Thyroid gland (tissue), 4 donors: ENCODE results near the gene ZNF804B.

Experiments
- CTCF ChIP-seq, 6 experiments: fragments of 200-600 bp in 3 of 6; fragments of 450-650 bp in 3 of 6; sonication (generic) in 3 of 6; IDR thresholded peaks; one replicate each; pipeline ENCODE4 v1.5.1; 2016 to 2019; ENCODE audit warnings: antibody characterized with exemption in 6 of 6, mild to moderate bottlenecking in 2 of 6, inconsistent platforms in 1 of 6, moderate library complexity in 1 of 6
- POLR2A ChIP-seq, 2 donors: fragments of 450-650 bp; IDR thresholded peaks; one replicate each; pipeline ENCODE4 v1.6.1; 2017; ENCODE audit warnings: antibody characterized with exemption in 2 of 2, mild to moderate bottlenecking in 2 of 2, moderate library complexity in 1 of 2

- TF ChIP-seq POLR2A (IDR thresholded peaks at IDR 0.05), result no peak
- no peak for TF ChIP-seq CTCF (IDR thresholded peaks at IDR 0.05)
These were observed 163.4 kb downstream of the ZNF804B start for GRCh38 chr7:88922944-88923343.
